Renal cortical epithelial cell (primary cell): ENCODE measurements around the gene BATF3. TPM values are rescaled to one million over a fixed set of nuclear protein-coding genes. Genes with fewer than 3 reads are reported as not detected.

Experiments used
- DNase-seq: peaks from one replicate; pipeline ENCODE4 v3.0.0-alpha.2; 2011; ENCODE audit warnings: low read depth
- total RNA-seq: library from RNA; depleted of rRNA; stranded (reverse); fragments of >200 nt; gene quantifications from 2 replicates; pipeline ENCODE4 v1.2.3, GENCODE V29; 2014

Gene BATF3
- total RNA-seq, 1 donor from 2014 or later, result 0.55 TPM

DNA sequence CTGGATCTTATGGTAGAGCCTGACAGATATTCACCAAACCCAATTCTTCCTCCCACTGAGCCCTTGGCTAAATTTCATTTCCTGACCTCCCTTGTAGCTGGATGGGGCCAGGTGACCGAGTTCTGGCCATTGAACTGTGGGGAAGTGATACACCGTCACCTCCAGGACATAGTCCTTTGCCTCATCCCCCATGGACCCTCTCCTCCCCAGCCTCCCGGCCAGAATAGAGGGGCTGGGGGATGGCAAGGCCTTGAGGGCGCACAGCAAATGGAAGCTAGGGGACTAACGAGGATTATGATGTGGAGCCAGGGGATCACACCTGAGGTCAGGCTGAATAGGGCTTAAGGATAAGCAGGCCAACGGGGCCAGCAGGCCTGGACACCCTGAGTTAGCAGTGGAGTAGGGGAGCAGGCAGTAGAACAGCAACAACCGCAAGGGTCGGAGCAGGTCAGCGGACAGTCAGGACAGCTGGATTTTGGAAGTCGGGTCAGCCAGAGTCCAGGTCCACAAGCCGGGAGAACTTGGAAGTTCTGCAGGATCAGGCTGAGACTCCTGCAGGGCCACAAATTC is 15.0 kb downstream of the BATF3 start:
- no peak for DNase-seq

DNA sequence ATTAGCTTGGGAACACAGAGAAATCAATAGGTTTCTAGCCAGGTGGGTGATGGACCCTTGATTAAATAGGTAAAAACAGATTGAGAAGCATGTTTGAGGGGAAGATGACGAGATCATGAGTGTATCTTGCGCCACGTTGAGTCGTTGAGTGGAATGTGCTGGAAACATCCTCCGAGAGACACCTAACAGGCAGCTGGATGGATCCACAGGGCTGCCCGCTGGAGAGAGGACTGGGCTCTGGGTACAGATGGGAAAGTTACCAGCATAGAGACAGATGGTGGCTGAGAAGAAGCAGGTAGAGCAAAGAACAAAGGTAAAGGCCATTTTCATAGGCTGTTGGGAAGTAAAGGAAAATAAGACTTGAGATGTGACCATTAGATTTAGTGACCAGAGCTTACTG is 15.6 kb downstream of the BATF3 start:
- DNase-seq, result no peak

DNA sequence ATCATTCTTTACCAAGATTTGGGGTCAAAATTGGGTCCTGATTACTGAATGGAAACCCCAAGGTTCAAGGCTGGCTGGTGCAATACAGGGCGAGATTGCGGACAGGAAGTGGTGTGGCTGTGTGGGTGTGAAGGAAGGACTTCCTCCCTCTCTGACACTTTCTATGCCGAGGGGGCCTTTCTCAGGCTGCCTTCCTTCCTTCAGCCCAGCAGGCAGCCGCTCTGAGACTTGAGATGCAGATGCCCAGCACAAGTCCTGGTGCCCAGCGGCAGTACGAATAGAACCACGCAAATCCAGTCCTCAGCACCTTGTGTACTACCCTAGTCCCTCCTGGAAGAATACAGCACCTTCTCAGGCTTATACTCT is 16.3 kb downstream of the BATF3 start:
- DNase-seq, result no peak

DNA sequence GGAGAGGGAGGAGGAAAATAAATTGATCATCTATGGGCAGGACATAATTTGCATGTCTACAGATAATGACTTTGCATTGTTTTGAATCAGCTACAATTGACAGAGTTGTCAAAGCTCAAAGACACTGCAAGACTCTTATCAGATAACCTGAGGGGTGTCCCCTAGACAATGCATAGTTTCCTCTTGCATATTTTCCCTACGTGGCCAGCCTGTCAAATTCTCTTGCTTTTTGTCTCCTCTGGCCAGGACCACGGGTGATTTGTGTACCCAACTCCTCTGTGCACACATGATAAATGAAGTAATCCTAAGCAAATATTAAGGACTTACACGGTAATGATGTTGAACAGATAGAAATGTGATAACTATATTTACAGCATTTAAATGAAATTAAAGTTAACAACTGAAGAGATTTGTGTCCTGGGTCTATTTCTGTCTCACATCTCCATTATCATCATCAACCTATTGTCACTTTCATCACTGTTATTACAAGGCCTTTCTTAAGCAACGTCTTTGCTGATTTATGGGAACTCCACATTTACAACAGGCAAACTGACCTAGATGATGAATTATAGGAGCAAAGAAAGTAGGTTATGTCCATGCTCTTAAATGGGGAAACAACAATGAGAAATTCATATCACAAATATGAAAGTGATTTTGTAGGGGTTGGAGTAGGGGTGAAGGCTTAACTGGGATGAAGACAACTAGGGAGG is 18.8 kb downstream of the BATF3 start:
- DNase-seq, result no peak

DNA sequence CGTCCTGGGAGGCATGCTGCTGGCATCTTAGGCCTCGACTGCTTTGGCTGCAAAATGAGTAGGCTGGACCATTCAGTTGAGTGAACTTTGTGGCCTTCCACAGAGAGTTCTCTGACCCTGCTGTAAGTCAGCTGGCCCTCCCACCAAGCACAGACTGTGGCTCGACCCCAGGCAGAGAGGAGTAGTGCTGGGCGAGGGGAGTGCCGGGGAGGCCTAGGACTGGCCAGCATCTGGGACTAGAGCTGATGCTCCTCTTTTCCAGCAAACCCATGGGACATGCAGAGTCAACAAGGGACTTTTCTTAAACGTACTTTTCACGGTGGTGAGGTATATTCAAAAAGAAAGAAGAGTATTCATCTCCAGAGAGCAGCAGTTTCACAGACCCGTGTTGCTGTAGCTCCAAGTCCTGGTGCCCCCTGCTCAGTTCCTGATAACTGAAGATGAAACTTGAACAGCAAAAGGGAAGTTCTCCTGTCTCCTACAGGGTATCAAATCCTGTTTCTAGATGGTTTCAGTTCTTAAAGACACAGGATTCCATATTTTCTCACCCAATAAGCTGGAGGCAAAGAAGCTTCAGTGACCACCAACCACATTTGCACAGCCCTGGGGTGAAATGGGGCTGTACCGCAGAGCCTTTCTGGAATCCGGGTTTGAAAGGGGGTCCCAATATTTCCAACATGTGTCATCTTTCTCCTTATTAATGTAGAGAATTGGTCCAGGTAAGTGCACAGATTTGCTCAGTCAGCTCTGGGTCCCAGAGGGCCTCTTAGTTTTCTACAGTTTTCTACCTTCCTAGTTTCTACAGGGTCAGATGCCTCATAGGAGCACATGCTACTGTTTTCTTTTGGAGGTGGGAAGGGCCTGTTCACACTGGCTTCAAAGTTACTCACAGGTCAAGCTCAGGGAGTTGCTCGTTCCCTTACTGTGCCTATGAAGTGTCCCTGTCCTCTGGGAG is 20.9 kb downstream of the BATF3 start:
- DNase-seq, result no peak

DNA sequence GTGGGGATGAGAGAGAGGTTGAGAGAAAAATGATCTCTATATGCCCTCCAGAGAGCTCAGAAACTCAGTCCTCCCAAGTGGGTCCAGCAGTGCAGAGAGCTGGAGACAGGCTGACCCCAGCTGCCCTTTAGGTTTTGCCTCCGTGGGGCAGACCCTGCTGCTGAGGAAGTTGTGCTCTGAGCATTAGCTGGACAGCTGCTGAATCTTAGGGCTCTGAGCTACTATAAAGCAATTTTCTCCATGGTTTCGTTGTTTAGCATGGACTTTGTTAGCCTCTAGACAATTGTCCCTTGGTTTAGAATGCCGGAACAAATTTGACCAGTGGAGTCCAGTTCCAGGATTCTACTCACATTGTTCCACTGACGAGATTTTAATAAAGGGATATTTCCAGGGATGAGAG is 22.1 kb downstream of the BATF3 start:
- no peak for DNase-seq

DNA sequence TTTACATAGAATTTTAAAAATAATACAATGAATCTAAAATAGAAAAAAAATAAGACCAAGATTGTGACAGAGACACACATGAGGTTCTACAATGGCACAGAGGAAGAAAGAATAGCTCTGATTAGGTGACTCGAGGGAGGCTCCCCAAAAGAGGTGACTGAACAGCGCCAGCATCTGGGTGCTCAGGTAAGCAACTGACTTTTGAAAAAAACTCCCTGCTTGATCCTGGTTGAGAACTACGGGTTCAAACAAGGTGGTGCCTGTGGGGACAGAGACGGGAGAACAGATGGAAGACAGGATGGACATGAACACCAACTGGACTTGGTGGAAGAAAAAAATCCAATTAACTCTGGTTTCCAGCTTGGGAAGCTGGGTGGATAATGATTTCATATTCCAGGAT is 22.5 kb downstream of the BATF3 start:
- no peak for DNase-seq

DNA sequence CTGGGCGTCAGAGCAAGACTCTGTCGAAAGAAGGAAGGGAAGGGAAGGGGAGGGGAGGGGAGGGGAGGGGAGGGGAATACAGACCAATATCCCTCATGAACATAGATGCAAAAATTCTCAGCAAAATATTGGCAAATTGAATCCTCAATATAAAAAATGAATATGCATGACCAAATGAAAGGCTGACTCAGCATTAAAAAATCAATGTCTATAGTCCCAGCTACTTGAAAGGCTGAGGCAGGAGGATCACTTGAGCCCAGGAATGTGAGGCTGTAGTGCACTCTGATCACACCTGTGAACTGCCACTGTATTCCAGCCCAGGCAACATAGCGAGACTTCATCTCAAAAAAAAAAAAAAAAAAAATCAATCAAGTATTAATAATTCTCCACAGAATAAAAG is 24.0 kb downstream of the BATF3 start:
- DNase-seq, result no peak

DNA sequence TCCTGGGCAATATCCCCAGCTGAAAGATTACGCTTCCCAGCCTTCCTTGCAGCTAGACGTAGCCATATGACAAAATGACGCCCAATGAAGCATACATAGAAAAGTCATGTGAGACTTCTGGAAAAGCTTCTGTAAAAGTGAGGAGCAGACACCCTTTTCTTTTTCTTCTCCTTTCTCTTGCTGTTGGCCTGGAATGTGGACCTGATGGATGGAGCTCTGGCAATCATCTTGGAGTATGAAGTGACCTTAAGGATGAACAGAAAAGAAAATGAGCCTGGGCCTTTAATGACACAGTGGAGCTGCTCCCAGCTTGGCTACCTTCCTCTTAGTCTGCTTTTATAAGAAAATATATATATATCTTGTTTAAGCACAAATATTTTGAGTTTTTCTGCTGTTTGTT is 24.8 kb downstream of the BATF3 start:
- no peak for DNase-seq

DNA sequence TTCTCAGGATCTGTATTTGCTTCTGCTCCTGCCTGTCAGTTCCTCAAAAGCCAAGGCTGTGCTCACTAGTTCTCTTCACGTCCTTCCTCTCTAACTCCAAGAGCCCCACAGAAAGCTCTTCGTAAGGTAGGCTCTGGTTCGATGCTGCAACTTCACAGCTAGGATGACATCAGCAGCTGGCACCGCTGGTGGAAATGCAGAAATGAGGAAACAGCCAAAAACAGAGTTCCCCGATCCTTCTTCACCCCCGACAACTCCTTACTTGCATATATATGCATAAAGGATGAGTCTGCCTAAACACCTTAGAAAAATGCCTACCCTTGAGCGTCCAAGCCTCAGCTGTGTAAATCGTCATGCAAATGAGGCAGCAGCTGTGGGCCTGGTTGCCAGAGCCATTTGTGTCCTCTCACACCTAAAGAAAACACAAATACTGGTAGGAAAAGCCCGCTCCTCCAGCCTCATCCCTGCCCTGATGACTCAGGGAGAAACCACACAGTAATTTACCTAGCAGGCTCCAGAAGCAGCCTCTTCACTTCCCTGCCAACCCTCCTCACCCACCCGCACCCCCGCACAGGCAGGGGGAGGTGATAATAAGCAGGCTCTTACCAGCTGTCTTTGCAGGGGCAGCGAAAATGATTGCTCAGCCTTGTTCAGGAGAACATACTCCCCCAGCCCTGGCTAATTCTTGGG is 28.2 kb downstream of the BATF3 start:
- DNase-seq, result peak; percentile 93

DNA sequence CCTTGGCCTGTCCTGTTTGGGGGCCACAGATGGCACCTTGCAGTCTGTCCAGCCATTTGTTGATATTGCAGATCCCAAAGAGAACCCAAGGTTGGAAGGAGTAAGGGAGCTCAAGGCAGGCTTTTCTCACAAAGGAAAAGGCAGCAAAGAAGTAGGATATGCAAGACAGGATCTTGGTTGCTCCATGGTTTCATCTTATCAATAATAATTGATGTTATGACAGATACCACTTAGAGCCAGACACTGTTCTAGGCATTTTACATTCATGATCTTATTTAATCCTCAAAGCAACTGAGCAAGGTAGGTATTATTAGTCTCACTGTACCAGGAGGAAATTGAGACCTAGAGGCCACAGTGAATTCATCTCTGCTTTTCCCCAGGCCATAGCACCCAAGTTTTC is 28.8 kb downstream of the BATF3 start:
- DNase-seq, result no peak

DNA sequence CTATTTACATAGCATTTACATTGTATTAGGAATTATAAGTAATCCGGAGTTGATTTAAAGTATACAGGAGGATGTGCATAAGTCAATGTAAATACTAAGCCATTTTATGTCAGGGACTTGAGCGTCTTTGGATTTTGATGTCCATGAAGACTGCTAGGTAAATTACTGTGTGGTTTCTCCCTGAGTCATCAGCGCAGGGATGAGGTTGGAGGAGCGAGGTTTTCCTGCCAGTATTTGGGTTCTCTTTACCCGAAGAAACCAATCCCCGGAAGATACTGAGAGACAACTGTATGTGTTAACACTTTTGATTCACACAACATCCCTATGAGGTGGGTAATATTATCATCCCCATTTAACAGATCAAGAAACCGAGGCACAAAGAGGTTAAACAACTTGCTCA is 29.3 kb downstream of the BATF3 start:
- DNase-seq, result no peak

DNA sequence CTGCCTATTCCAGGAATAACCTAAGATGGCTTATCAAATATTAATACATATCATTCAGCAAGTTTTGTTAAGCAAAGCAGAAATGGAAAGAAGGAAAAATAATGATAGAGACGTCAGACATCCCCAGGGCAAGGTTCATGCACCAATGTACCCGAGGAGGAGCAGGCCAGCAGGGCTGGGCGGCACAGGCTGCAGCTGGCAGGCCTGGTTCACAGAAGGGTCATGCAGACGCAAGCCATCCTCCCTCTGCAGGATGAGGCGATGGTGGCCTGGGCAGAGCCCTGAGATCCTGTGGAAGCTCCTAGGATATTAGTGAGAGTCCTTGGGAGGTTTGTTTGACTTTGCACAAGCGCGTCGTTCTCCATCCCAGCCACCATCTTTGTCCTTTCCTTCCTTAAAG is 30.0 kb downstream of the BATF3 start:
- DNase-seq, result no peak

DNA sequence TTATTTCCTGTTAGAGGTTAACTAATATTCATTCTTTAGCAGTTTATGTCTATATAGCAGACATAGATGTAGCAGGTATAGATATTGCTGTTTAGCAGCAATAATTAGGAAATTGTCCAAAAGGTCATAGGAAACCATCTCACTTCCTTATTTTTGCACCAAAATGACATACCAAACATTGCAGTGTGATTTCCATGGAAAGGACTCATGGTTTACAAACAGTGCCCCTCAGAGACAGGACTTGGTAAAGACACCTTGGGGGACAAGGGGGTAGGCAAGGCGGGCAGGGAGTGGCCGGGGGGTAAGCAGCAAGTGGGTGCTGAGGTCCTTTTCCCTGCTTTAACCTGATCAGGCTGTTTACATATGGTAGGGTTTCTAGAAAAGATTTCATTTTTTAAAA is 30.5 kb downstream of the BATF3 start:
- peak; percentile 24 for DNase-seq

DNA sequence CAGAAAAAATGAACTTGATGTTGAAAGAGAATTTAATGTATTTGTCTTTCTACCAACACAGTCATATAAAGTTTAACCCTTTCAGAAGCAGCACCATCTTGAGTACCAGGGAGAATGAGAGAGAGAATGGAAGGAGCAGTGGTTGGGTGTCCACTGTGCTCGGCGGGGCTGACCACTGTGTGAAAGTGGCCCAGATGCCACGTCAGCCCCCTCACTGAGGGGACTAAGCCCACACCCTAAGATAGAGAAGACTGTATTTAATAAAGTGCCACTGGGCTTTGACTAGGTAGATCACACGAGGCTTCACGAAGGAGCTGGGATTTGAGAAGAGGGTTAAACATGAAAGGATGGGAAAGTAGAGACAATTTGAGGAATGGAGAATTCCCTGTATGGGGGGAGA is 31.2 kb downstream of the BATF3 start:
- DNase-seq, result no peak

DNA sequence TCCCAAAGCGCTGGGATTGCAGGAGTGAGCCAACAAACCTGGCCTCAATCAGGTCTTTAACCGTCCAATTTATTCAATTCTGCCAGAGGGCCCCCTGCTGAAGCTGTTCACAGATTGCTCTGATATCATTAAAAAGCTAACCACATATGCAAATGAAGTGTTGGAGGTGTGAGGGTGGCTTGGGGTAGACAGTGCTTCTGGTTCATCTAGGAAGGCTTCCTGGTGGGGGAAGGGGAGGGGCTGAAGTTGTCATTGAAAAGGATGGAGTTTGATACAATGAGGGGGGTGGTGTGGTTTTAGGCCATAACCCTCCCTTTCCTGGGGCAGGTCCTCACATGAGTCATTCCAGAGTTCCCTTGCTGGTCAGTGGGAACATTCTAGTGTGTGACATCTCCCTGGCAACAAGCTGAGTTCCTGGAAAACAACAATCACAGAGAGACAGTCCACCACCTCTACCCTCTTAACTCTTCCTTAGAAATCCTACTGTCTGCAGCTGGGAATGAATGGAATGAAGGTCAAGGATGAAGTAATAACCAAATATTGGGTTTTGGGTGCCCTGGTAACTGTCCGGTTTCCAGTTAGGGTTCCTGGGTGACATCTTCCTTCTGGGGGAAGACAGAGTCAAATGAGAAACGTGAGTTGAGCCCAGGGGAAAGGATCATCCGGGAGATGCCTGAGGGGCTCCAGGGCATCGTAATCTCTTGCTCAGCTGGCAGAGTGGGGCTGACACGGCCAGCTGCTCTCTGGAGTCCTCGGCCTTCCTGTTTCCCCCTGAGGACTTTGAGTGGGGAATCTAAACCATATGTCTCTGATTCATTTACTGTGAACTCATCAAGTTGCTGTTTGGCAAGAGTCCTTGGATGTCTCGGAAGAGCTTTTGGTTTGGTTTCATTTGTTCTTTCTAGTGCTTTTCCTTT is 32.2 kb downstream of the BATF3 start:
- peak; percentile 99 for DNase-seq

DNA sequence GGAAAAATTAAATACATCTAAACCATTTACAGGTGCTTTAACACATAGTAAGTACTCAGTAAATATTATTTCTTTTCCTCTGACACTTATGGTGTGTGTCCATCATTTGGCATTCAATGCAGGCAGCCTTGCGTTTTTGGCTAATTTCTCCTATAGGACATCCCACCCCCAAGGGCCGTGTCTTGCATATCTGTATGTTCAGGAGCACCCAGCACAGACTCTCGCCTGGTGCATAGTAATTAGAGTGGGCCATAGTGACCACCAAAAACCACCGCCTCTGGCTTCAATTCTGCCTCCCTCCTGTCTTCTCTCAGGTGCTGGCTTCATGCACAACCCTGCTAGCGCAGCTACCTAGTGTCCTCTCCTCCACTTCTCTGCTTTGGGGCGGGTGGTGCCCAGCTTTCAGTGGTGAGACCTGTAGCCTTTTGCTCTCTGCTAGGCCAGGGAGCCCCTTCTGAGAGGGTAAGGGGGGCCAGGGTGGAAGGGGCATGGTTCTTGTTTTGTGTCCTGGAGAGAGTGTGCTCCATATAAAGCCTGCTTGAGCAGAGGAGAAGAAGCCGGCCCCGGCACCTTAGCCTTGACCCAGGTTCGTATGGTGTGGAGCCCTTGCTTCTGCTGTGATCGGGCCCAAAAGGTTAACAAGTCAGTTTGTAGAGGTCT is 33.4 kb downstream of the BATF3 start:
- DNase-seq, result no peak

DNA sequence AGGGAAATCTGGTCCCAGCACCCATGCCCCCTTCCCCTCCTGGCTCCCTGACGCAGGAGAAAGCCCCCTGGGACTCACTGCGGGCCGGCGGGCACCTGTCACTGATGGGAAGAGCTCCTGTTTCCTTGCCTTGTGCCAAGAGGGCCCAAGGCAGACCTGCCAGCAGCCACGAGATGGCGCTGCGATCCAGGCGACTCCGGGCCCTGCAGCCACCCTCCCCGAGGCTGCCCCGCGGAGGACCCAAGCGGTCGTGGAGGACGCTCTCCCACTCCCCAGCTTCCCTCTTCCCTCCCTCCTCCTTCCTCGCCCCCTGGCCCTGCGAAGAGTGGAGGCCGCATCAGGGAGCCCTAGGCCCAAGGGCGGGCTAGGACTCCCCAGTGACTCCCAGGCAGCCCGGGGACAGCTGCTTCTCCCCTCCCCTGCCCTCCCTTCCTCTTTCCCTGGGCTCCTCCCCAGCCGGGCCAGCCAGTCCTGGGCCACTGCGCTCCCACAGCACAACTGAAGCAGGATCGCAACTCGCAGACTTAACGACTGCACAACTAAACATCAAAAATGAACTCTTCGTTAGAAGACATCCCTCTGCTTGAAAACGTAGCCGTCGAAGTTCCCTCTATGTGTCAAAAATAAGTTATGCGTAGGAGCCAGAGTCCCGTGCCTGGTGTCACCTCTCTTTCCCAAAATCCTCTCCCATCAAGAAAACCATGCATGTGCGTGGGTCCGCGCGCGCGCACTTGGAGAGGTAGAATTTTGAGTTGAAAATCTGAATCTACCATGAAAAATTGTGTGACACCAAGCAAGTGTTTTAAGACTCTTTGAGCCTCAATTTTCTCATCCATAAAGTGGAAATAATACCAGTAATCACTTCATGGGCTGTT is 34.2 kb downstream of the BATF3 start:
- peak; percentile 52 for DNase-seq

DNA sequence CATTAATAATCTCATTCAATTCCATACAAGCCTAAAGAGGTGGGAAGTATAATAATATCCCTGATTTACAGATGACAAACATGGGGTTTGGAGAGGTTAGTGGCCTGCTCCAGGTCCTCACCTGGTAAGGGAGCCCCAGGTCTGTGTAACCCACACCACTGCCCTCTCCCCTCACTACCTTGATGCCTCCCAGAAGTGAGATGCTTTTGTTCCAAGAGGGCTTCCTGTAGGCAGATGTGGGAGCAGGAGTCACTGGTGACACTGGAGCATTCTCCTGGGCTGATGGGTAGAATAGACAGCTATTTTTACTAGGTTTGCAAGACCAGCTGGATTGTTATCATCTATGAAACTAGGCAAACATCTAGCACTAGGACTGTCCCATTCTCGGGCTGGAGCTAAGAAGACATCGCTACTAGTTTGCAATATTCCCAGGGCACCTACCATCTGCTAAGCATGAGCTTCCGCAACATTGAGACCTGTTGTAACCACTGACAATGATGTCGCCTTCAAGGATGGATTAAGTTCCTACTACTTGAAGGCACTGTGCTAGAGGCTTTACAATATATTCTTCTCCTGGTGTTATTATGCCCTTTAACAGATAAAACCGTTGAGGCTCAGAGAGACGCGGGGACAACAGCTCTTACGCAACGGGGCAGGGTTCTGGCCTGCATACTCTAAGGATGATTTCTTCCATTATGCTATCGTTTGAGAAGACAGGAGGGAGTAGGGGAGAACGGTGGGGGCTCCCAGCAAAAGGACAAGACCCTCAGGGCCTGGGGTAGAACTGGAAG is 35.0 kb downstream of the BATF3 start:
- no peak for DNase-seq
